HG03575 (cell line): ENCODE results near the gene ZNF709.
A peak's percentile ranks its signal among the peaks of the same experiment; 100 is the strongest.
"Not testable (repeated sequence)": the region's sequence is repeated elsewhere in the genome, so short reads cannot be mapped to it uniquely, and the experiment has no call there.

Source experiments
- ATAC-seq: cut with Tn5 transposase; IDR thresholded peaks from one replicate; pipeline ENCODE4 v1.9.1; 2021; ENCODE audit not compliant: unreplicated experiment, insufficient number of reproducible peaks, low FRiP score; ENCODE audit errors: extremely low read depth

The ZNF709 gene

GRCh38 chr19:12464769-12465168, 19.8 kb downstream of the ZNF709 start:
- ATAC-seq = no peak

DNA sequence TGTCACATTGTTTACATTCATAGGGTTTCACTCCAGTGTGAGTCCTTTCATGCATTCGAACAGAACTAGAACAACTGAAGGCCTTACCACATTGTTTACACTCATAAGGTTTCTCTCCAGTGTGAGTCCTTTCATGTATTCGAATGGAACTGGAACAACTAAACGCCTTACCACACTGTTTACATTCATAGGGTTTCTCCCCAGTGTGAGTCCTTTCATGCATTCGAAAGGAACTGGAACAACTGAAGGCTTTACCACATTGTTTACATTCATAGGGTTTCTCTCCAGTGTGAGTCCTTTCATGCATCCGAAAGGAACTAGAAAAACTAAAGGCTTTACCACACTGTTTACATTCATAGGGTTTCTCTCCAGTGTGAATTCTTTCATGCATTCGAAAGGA, 20.5 kb downstream of the ZNF709 start:
- not testable (repeated sequence) for ATAC-seq

DNA sequence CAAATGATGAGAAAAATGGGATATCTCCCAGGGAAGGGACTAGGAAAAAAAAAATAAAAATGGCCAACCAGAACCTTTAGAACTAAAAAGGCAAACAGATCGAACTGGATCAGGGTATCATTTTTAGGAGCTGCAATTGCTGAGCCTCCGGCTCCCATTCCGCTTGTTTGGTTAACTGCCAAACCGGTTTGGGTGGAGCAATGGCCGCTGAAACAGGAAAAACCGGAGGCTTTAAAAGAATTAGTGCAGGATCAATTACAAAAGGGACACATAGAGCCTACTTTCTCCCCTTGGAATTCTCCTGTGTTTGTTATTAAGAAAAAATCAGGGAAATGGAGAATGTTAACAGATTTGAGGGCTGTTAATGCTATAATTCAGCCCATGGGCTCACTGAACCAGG, 31.1 kb downstream of the ZNF709 start:
- ATAC-seq = no peak

GRCh38 chr19:12450844-12451243, 33.8 kb downstream of the ZNF709 start:
- no peak for ATAC-seq

GRCh38 chr19:12448808-12449207, 35.8 kb downstream of the ZNF709 start:
- no peak for ATAC-seq

- peak; percentile 87 for ATAC-seq
Measured at GRCh38 chr19:12440541-12441316, 43.9 kb downstream of the ZNF709 start, which contains the start of gene ZNF443. Gene ZNF443, minus strand, starts transcription at chr19:12441021. Its CDS starts 107 bp downstream, at chr19:12440914.

DNA sequence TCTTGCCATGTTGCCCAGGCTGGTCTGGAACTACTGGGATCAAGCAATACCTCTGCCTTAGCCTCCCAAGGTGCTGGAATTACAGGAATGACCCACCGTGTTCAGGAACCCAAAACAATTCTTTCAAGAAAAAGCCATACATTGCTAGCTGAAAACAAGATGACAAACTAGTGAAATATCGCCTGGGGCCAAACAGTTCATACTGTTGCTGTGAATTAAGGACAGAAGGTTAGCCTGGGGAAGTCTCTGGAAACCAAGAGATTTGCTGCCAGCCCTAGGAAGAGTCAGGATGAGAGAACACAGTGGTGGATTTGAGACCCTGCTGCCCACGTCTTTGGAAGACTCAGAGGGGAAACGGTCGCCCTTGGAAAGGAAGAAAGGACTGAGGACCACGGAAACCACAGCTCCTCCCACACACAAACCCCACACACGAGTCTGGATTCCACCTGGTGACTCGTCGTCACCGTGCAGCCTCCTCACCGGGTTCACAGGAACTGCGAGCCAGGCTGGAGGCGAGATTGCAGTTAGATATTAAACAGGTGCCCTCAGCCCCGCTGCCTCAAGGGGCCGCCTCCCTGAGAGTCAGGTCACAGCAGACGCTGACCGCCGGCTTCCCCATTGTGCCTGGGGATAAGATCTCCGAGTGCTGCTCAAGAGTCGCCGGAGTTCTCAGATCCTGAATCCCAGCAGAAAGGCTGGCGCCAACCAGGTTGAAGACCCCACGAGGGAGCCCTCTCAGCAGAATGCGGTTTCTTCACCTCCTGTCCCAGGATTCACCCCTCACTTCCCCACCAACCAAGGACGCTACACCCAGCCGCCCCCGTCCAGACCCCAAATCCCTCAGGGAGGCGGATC, 44.7 kb downstream of the ZNF709 start:
- ATAC-seq = not testable (repeated sequence)

DNA sequence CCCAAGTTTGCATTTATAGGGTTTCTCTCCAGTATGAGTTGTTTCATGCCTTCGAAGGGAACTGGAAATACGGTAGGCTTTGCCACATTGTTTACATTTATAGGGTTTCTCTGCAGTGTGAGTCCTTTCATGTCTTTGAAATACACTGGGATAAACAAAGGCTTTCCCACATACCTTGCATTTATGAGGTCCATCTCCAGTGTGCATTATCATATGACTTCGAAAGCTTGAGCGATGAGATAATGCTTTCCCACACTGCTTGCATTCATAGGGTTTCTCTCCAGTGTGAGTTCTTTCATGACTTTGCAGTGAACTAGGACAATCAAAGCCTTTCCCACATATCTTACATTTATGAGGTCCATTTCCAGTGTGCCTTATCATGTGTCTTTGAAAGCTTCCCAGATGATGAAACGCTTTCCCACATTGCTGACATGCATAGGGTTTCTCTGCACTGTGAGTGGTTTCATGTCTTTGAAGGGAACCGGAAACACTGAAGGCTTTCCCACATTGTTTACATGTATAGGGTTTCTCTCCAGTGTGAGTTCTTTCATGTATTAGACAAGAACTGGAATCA, 53.8 kb downstream of the ZNF709 start:
- not testable (repeated sequence) for ATAC-seq

DNA sequence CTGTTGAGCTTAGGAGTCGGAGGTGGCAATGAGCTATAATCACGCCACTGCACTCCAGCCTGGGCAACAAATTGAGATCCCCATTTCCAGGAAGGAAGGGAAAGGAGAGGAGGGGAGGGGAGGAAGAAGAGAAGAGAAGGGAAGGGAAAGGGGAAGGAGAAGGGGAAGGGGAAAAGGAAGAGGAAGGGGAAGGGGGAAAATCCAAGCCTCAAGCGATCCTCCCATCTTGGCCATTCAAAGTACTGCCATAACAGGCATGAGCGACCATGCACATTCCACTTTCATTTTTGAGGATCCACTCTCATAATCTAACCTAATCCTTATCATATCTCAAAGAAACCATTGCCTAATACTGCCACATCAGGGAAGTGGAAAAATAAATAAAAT, 58.7 kb downstream of the ZNF709 start:
- ATAC-seq = no peak

DNA sequence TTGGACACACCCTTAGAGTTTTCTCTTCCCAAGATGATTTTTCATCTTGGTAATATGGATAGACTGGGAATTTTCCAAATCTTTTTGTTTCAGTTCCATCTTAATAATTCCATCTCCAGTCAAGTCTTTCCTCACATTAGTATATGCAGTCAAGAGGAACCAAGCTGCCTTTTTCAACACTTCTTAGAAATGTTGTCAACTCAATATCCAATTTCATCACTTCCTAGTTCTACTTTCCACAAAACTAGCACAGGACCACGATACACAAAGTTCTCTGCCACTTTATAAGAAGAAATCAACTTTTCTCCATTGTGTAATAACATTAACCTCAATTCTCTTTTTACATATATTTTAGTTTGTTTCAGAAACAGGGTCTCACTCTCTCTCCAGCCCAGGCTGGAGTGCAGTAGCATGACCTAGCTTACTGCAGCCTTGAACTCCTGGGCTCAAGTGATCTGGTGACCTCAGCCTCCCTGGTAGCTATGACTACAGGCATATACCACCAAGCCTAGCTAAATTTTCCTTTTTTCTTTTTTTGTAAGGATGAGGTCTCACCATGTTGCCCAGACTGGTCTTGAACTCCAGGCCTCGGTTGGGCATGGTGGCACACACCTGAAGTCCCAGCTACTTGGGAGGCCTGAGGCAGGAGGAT, 59.3 kb downstream of the ZNF709 start:
- ATAC-seq = no peak

DNA sequence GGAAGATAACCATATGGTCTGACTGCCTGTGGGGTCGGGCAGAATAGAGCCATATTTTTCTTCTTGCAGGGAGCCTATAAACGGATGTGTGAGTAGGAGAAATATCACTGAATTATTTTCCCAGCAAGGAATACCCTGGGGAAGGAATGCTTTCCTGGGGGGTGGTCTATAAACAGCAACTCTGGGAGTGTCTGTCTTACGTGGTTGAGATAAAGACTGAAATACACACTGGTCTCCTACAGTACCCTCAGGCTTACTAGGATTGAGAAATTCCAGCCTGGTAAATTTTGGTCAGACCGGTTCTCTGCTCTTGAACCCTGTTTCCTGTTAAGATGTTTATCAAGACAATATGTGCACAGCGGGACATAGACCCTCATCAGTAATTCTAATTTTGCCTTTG, 67.3 kb downstream of the ZNF709 start:
- ATAC-seq = not testable (repeated sequence)

- no peak for ATAC-seq
Measured at GRCh38 chr19:12411893-12412292, 72.7 kb downstream of the ZNF709 start.
